T-helper 2 cell treated with Interferon-gamma antibody and Interleukin-4, amounts not matched to agents 100 ng/mL and 5 ng/mL, for 36 hours (primary cell): ENCODE results near the gene CDH15. TPM values are rescaled to one million over a fixed set of nuclear protein-coding genes. Genes with fewer than 3 reads are reported as not detected.

Experiments
- intact Hi-C: fragments of 100-400 bp; cut with micrococcal nuclease; formaldehyde crosslinking; loops from one replicate; pipeline ENCODE4 v1.15.1; 2023
- total RNA-seq: library from RNA; stranded (reverse); gene quantifications from 2 replicates; pipeline ENCODE4 v1.2.3, GENCODE V29; 2022

Gene CDH15
- total RNA-seq, 1 donor from 2014 or later, result not detected

- intact Hi-C loops, result no loop called here
Observed at GRCh38 chr16:89155851-89156739, 15.5 kb upstream of the CDH15 start.

GRCh38 chr16:89156740-89157645 lies 14.6 kb upstream of the CDH15 start:
- intact Hi-C loops, result no loop called here

GRCh38 chr16:89157778-89158177 lies 13.8 kb upstream of the CDH15 start:
- intact Hi-C loops, result no loop called here

- intact Hi-C loops, result no loop called here
Observed at GRCh38 chr16:89159066-89159849, 12.3 kb upstream of the CDH15 start.

- intact Hi-C loops, result no loop called here
Observed at GRCh38 chr16:89159850-89160354, 11.6 kb upstream of the CDH15 start.

GRCh38 chr16:89160977-89161701 lies 10.4 kb upstream of the CDH15 start:
- intact Hi-C loops, result no loop called here

- intact Hi-C loops, result no loop called here
Observed at GRCh38 chr16:89161763-89162713, 9.5 kb upstream of the CDH15 start.

GRCh38 chr16:89163297-89163696 lies 8.3 kb upstream of the CDH15 start:
- intact Hi-C loops, result no loop called here

GRCh38 chr16:89164436-89164835 lies 7.1 kb upstream of the CDH15 start:
- intact Hi-C loops, result no loop called here

- intact Hi-C loops, result loop anchor here (5.0 kb wide), 1 partner anchor 428 kb away; no protein-coding TSS in a partner anchor
Observed at GRCh38 chr16:89164847-89165680, 6.5 kb upstream of the CDH15 start.

GRCh38 chr16:89165681-89165979 lies 5.9 kb upstream of the CDH15 start:
- intact Hi-C loops, result loop anchor here (5.0 kb wide), 1 partner anchor 428 kb away; no protein-coding TSS in a partner anchor

- intact Hi-C loops, result loop anchor here (1.0 to 5.0 kb wide), 3 partner anchors 225 to 430 kb away; no protein-coding TSS in a partner anchor
Observed at GRCh38 chr16:89166696-89167424, 4.7 kb upstream of the CDH15 start.

- intact Hi-C loops, result loop anchor here (1.0 to 5.0 kb wide), 3 partner anchors 225 to 430 kb away; no protein-coding TSS in a partner anchor
Observed at GRCh38 chr16:89167425-89167941, 4.1 kb upstream of the CDH15 start.

GRCh38 chr16:89168381-89169189 lies 3.0 kb upstream of the CDH15 start:
- intact Hi-C loops, result loop anchor here (5.0 kb wide), 1 partner anchor 431 kb away; no protein-coding TSS in a partner anchor

GRCh38 chr16:89169778-89170177 lies 1.8 kb upstream of the CDH15 start:
- intact Hi-C loops, result loop anchor here (2.0 to 5.0 kb wide), 4 partner anchors 71 to 432 kb away; partner anchors contain the start of genes APRT, GALNS and TRAPPC2L
